Cardiac fibroblast (primary cell): ENCODE results near the gene A4GNT.

ENCODE experiments used
- DNase-seq, 2 donors: peaks; one replicate each; pipeline versions ENCODE4 v3.0.0 to v3.0.0-alpha.2; 2010; ENCODE audit warnings: low read depth in 2 of 2
- H3K4me3 ChIP-seq, 2 donors: replicated peaks in 1 of 2; 1 replicate in 1 of 2; 2 replicates in 1 of 2; pipeline ENCODE4 v1.5.1; 2011; ENCODE audit warnings: low read depth in 2 of 2, low read length in 2 of 2, mild to moderate bottlenecking in 2 of 2, moderate library complexity in 1 of 2
- CTCF ChIP-seq: IDR thresholded peaks from one replicate; pipeline ENCODE4 v1.5.1; 2011; ENCODE audit warnings: low read depth, mild to moderate bottlenecking, low read length, inconsistent platforms

The A4GNT gene

GRCh38 chr3:138079901-138080300 lies 52.3 kb downstream of the A4GNT start:
- TF ChIP-seq CTCF, result no peak
- H3K4me3 ChIP-seq, result no peak overlapping the region
- peak in 1 of 2 donors; percentile 62 for DNase-seq

- H3K4me3 ChIP-seq, result no peak overlapping the region
- DNase-seq, result peak; percentile 91 to 99
- TF ChIP-seq CTCF, result no peak
Observed at GRCh38 chr3:138078901-138079344, 53.3 kb downstream of the A4GNT start.

- TF ChIP-seq CTCF, result no peak
- peak in 1 of 2 donors; percentile 82 for DNase-seq
- no peak overlapping the region for H3K4me3 ChIP-seq
Observed at GRCh38 chr3:138078096-138078495, 54.1 kb downstream of the A4GNT start.
